ENCODE measurements around the gene GP1BA.

Gene GP1BA

GRCh38 chr17:4938688-4939545 lies 6.8 kb downstream of the GP1BA start:
- no peak for DNase-seq (ENCODE audit: low spot score)

- DNase-seq (ENCODE audit: low spot score): no peak
Measured at GRCh38 chr17:4939546-4939795, 7.4 kb downstream of the GP1BA start.

GRCh38 chr17:4939796-4940554 lies 7.9 kb downstream of the GP1BA start, which contains the start of the genes RNF167 and SLC25A11:
Gene RNF167, plus strand, starts transcription at chr17:4940268. Its CDS starts 642 bp downstream, at chr17:4940910.
Gene SLC25A11, minus strand, starts transcription at chr17:4940046. Its CDS starts 136 bp downstream, at chr17:4939910.
- DNase-seq (ENCODE audit: low spot score): peak; percentile 99

- DNase-seq (ENCODE audit: low spot score): peak; percentile 90
Measured at GRCh38 chr17:4940555-4941318, 8.7 kb downstream of the GP1BA start.

- no peak for DNase-seq (ENCODE audit: low spot score)
Measured at GRCh38 chr17:4941319-4941610, 9.2 kb downstream of the GP1BA start.

GRCh38 chr17:4942760-4943508 lies 10.9 kb downstream of the GP1BA start:
- no peak for DNase-seq (ENCODE audit: low spot score)

GRCh38 chr17:4944163-4944553 lies 12.1 kb downstream of the GP1BA start:
- no peak for DNase-seq (ENCODE audit: low spot score)

GRCh38 chr17:4944554-4945175 lies 12.6 kb downstream of the GP1BA start:
- DNase-seq (ENCODE audit: low spot score): no peak

GRCh38 chr17:4945176-4945943 lies 13.3 kb downstream of the GP1BA start:
- DNase-seq (ENCODE audit: low spot score): peak; percentile 56

GRCh38 chr17:4945944-4946280 lies 13.8 kb downstream of the GP1BA start:
- no peak for DNase-seq (ENCODE audit: low spot score)

GRCh38 chr17:4946312-4946976 lies 14.4 kb downstream of the GP1BA start:
- no peak for DNase-seq (ENCODE audit: low spot score)

GRCh38 chr17:4947010-4947410 lies 14.9 kb downstream of the GP1BA start:
- DNase-seq (ENCODE audit: low spot score): no peak

GRCh38 chr17:4947411-4948165 lies 15.5 kb downstream of the GP1BA start:
- DNase-seq (ENCODE audit: low spot score): no peak

GRCh38 chr17:4948166-4948930 lies 16.3 kb downstream of the GP1BA start, which contains the start of gene PFN1:
Gene PFN1, minus strand, starts transcription at chr17:4948530. Its CDS starts 136 bp downstream, at chr17:4948394.
- peak; percentile 91 for DNase-seq (ENCODE audit: low spot score)

GRCh38 chr17:4948931-4949320 lies 16.8 kb downstream of the GP1BA start:
- peak; percentile 82 for DNase-seq (ENCODE audit: low spot score)

GRCh38 chr17:4949321-4950074 lies 17.4 kb downstream of the GP1BA start:
- no peak for DNase-seq (ENCODE audit: low spot score)

GRCh38 chr17:4950075-4950745 lies 18.1 kb downstream of the GP1BA start:
- no peak for DNase-seq (ENCODE audit: low spot score)
